ENCODE data around the gene GPR146.

GPR146 gene

DNA sequence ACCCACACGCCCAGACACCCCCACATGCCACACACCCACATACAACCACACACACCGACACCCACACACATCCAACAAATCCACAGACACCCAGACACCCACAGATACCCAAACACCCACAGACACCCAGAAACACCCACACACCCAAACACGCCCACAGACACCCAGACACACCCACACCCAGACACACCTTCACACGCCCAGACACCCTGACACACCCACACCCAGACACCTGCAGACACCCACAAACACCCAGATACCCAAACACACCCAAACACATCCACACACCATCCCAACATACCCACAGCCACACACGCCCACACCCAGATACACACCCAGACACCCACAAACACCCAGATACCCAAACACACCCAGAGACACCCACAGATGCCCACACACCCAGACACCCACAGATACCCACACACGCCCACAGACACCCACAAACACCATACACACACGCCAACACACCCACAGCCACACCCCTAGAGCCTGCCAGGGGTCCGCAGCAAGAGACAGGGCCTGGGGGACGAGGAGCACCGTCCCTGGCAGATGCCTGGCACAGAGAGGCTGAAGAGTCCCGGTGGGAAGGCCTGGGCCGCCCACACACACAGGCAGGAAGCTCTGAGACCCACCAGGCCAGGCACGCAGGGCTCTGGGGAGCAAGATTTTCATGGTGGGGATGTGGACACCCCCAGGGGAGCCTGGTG, 32.9 kb upstream of the GPR146 start:
- DNase-seq (ENCODE audit: low spot score) = no peak

- DNase-seq (ENCODE audit: low spot score) = no peak
Observed at GRCh38 chr7:1012004-1012715, 32.2 kb upstream of the GPR146 start.

GRCh38 chr7:1012716-1013095, 31.6 kb upstream of the GPR146 start:
- no peak for DNase-seq (ENCODE audit: low spot score)

- no peak for DNase-seq (ENCODE audit: low spot score)
Observed at GRCh38 chr7:1013581-1013980, 30.8 kb upstream of the GPR146 start.

GRCh38 chr7:1014681-1015080, 29.7 kb upstream of the GPR146 start:
- DNase-seq (ENCODE audit: low spot score) = no peak

GRCh38 chr7:1015196-1016121, 28.9 kb upstream of the GPR146 start:
- DNase-seq (ENCODE audit: low spot score) = no peak

- no peak for DNase-seq (ENCODE audit: low spot score)
Observed at GRCh38 chr7:1016577-1017531, 27.5 kb upstream of the GPR146 start.

GRCh38 chr7:1017586-1018333, 26.6 kb upstream of the GPR146 start:
- no peak for DNase-seq (ENCODE audit: low spot score)

- DNase-seq (ENCODE audit: low spot score) = no peak
Observed at GRCh38 chr7:1018334-1018695, 26.0 kb upstream of the GPR146 start.

DNA sequence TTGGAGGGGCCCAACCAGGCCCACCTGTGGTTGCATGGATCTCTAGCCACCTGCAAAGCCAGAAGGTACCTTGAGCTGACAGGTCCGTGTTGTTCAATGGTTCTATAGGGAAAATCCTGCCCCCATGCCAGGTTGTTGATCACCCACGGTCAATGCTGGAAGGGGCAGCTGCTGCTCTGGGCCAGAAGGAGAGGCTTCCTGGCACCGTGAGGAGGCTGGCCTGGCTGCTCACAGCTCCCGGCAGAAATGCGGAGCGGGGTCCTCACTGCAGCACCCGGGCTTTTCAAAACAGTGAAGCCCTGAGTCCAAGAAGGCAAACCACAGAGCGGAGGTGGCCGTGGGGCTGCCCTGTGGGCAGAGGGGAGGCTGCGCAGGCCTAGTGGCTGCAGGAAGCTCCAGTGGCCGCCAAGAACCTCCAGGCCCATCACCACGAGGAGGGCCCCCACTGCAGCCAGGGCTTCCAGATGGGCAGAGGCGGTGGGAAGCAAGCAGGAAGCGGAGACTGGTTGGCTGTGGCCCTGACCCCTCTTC, 25.0 kb upstream of the GPR146 start:
- DNase-seq (ENCODE audit: low spot score) = no peak

DNA sequence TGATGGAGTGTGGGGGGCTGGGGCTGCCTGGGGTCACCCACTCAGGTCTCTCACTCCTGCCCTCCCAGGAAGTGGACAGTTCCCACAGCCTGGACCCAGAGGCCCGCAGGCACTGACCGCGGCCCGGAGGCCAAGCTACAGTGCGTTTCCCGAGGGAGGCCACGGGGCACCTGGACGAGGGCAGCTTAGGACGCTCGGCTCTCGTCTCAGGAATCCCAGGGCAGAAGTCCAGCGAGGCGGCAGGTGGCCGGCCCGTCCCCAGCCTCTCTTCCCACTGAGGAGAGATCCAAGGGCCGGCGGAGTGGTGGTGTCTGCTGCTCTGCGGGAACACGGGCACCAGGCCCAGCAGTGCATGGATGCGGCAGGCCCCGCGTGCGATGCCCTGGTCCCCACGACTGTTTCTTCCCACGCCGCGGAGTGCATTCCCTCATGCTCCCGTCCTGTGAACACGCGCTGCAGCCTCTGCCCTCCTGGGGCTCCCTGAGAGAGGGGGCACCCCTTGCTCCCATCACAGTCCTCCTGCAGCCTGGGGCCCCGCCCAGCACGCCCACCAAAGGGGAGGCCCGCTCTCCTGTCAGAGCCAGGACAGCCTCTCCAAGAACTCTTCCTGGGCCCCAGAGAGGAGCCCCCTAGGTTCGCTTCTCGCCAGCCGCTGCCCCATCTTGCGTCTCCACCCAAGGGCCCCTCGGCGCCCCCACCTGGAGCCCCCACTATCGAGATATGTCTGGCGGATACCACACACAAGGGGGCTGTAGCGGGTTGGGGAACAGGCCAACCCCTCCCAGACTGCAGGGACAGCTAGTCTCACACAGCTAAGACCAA, 24.3 kb upstream of the GPR146 start:
- no peak for DNase-seq (ENCODE audit: low spot score)

DNA sequence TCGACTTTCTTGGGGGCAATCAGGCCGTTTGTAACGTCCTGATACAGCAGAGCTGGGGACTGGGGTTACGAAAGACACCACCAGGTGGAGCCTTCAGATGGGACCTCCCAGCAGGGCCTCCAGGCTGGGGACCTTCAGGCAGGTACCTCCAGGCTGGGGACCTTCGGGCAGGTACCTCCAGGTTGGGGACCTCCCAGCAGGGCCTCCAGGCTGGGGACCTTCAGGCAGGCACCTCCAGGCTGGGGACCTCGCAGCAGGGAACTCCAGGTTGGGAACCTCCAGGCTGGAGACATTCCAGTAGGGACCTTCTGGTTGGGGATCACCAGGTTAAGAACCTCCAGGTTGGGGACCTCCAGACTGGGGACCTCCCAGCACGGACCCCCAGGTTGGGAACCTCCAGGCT, 23.5 kb upstream of the GPR146 start:
- DNase-seq (ENCODE audit: low spot score) = no peak

- DNase-seq (ENCODE audit: low spot score) = no peak
Observed at GRCh38 chr7:1021366-1021765, 23.0 kb upstream of the GPR146 start.

GRCh38 chr7:1021931-1022330, 22.4 kb upstream of the GPR146 start:
- no peak for DNase-seq (ENCODE audit: low spot score)

GRCh38 chr7:1022356-1022755, 22.0 kb upstream of the GPR146 start:
- DNase-seq (ENCODE audit: low spot score) = no peak

GRCh38 chr7:1022801-1023465, 21.4 kb upstream of the GPR146 start:
- no peak for DNase-seq (ENCODE audit: low spot score)

- DNase-seq (ENCODE audit: low spot score) = no peak
Observed at GRCh38 chr7:1024331-1024841, 20.0 kb upstream of the GPR146 start.

DNA sequence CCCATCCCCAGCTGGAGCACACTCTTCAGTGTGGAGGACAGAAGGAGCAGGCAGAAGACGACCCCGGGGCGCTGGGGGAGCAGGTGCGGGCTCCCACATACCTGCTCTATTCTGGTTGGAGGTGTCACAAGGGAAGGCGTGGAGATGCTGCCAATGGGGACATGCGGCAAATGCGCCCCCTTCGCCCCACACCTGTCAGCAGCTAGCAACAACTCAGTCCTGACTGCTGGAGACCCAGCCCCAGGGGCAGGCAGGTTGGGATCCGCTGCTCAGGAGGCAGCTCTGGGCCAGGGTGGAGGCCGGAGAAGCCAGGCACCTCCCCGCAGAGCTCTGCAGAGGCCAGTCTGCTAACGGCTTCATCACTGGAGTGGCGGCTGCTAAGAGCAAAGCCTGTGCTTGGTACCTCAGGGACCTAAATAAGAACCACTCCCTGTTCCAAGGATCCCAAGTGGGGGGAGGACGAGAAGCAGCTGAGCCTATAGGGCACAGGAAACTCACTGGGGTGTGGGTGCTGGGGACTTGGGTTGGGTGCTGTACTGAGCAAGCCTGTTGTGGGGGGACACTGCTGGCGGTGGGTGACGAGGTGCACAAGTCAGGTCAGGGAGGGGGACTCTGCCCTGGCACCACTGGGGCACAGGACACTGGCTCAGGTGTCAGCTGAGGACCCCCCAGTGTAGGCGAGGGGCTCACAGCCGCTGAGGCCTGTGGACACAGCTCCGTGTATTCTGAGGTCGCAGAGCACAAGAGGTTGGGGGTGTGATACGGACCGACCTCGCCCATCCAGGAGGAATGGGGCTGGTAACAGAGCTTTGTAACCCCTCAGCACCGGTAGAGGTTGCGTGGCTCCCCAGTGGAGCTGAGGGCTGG, 19.2 kb upstream of the GPR146 start:
- DNase-seq (ENCODE audit: low spot score) = no peak
